ENCODE data around the gene CDHR2.

DNA sequence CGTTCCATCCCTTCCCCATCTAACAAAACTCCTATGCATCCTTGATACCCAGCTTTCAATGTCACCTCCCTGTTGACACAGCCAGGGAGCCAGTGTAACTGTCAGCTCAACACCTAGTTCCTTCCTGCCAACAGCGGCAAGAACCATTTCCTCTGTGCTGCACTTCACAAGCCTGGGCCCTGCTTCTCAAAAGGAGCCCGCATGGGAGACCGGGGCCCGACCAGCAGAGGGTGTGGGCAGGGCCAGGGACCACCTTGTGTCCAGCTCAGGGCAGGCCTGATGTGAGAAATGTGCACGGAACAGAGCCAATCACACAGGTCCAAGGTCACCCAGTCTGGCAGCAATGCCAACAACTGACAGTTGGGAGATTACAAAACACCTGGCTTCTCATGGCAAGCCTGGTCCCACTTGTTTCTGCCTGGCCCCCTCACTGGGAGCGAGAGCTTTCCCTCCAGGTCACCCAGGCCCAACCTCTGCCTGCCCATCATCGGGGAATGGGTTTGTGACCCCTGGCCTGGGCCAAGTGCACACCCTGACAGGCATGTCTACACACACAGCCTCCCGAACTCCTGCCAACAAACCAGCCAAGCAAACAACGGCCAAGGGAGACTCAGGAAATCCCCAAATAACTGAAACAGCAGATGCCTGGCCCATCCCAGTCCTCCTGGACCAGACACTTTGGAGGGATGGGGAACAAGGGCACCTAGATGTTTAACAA, 15.1 kb upstream of the CDHR2 start:
- TF ChIP-seq POLR2AphosphoS5 (IDR thresholded peaks at IDR 0.05; ENCODE audit: insufficient read depth in 1 of 2, low read depth in 1 of 2): no peak
- TF ChIP-seq, protein P1, sequence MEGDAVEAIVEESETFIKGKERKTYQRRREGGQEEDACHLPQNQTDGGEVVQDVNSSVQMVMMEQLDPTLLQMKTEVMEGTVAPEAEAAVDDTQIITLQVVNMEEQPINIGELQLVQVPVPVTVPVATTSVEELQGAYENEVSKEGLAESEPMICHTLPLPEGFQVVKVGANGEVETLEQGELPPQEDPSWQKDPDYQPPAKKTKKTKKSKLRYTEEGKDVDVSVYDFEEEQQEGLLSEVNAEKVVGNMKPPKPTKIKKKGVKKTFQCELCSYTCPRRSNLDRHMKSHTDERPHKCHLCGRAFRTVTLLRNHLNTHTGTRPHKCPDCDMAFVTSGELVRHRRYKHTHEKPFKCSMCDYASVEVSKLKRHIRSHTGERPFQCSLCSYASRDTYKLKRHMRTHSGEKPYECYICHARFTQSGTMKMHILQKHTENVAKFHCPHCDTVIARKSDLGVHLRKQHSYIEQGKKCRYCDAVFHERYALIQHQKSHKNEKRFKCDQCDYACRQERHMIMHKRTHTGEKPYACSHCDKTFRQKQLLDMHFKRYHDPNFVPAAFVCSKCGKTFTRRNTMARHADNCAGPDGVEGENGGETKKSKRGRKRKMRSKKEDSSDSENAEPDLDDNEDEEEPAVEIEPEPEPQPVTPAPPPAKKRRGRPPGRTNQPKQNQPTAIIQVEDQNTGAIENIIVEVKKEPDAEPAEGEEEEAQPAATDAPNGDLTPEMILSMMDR (IDR thresholded peaks at IDR 0.05): no peak
